GM12878 (cell line): ENCODE results near the gene ZCCHC8. TPM values are rescaled to one million over a fixed set of nuclear protein-coding genes. Genes with fewer than 3 reads are reported as not detected.

Experiments used
- ATAC-seq: fragments of 200-7000 bp; cut with Tn5 transposase; 3 replicates; pipeline ENCODE4 v1.9.1; 2020; ENCODE audit warnings: mild to moderate bottlenecking, moderate library complexity
- BruUV-seq: library from RNA; stranded (reverse); fragments of 400-500 nt; replicated peaks from 2 replicates; lab custom pipeline; 2021; lab: Mats Ljungman, UMichigan
- CTCF ChIA-PET: fragments of 300-600 bp; sonication (Branson Sonifier 250); formaldehyde crosslinking; extraction: SDS; loops from one replicate; lab custom pipeline; 2021; ENCODE audit warnings: inconsistent platforms; lab: Yijun Ruan, JAX
- POLR2A ChIA-PET: fragments of 350-600 bp; formaldehyde crosslinking; extraction: SDS; loops from one replicate; lab custom pipeline; 2021; ENCODE audit warnings: inconsistent platforms; lab: Charles Lee
- RAD21 ChIA-PET: fragments of 300-600 bp; sonication (Branson Sonifier 250); formaldehyde crosslinking; loops from one replicate; lab custom pipeline; 2023; ENCODE audit warnings: antibody characterized with exemption; ENCODE audit not compliant: unreplicated experiment; lab: Charles Lee
- SMC1A ChIA-PET: fragments of 300-600 bp; sonication (Branson Sonifier 250); formaldehyde crosslinking; loops from one replicate; lab custom pipeline; 2023; ENCODE audit not compliant: unreplicated experiment, uncharacterized antibody; lab: Charles Lee
- DNase-seq: peaks from one replicate; pipeline ENCODE4 v3.0.0-alpha.2; 2011; ENCODE audit warnings: low read depth, low spot score
- FAIRE-seq: peaks from 3 replicates; lab custom pipeline; 2011; peaks lifted over from hg19 to GRCh38; lab: Jason Lieb, UNC
- H2AFZ ChIP-seq: 2 replicates; pipeline ENCODE4 v1.6.0; 2011; ENCODE audit warnings: low read depth, low read length, control low read depth; ENCODE audit not compliant: control insufficient read depth
- H3K27ac ChIP-seq: 2 replicates; pipeline ENCODE4 v1.5.1; 2011; ENCODE audit warnings: control low read depth; ENCODE audit not compliant: control insufficient read depth, insufficient read depth
- H3K27me3 ChIP-seq, 2 experiments: replicated peaks in 1 of 2; 2 replicates each; pipeline versions ENCODE4 v1.6.0 to v1.6.1; 2011; ENCODE audit warnings: low read length in 1 of 2; ENCODE audit not compliant: control insufficient read depth in 2 of 2, insufficient read depth in 2 of 2
- H3K36me3 ChIP-seq, 2 experiments: 2 replicates each; pipeline ENCODE4 v1.5.1; 2011; ENCODE audit warnings: low read length in 1 of 2; ENCODE audit not compliant: control insufficient read depth in 2 of 2, insufficient read depth in 2 of 2
- H3K4me1 ChIP-seq: 2 replicates; pipeline ENCODE4 v1.6.1; 2011; ENCODE audit warnings: mild to moderate bottlenecking, low read length, moderate library complexity, mixed read lengths; ENCODE audit not compliant: control insufficient read depth, insufficient read depth
- H3K4me2 ChIP-seq: 2 replicates; pipeline ENCODE4 v1.6.0; 2011; ENCODE audit warnings: control low read depth; ENCODE audit not compliant: control insufficient read depth, insufficient read depth
- H3K4me3 ChIP-seq: fragments of 200-600 bp; sonication (generic); 2 replicates; pipeline ENCODE4 v1.5.1; 2016
- H3K79me2 ChIP-seq: 2 replicates; pipeline ENCODE4 v1.6.0; 2011; ENCODE audit warnings: low read length; ENCODE audit not compliant: control insufficient read depth, insufficient read depth
- H3K9ac ChIP-seq: 2 replicates; pipeline ENCODE4 v1.8.0; 2011; ENCODE audit warnings: low read length, control low read depth, mixed read lengths; ENCODE audit not compliant: control insufficient read depth, insufficient read depth
- H3K9me3 ChIP-seq: replicated peaks from 3 replicates; pipeline ENCODE4 v1.5.1; 2011; ENCODE audit warnings: mild to moderate bottlenecking, low read length; ENCODE audit not compliant: control insufficient read depth, insufficient read depth
- H4K20me1 ChIP-seq: 2 replicates; pipeline ENCODE4 v1.6.0; 2011; ENCODE audit not compliant: control insufficient read depth, insufficient read depth
- ATF7 ChIP-seq: fragments of 450-650 bp; IDR thresholded peaks from 2 replicates; pipeline ENCODE4 v1.6.1; 2016; ENCODE audit warnings: low read depth, mild to moderate bottlenecking
- BCL11A ChIP-seq: IDR thresholded peaks from 2 replicates; pipeline ENCODE4 v1.6.1; 2011; ENCODE audit warnings: low read depth, low read length
- CBFB ChIP-seq: IDR thresholded peaks from 2 replicates; pipeline ENCODE4 v1.6.1; 2016; ENCODE audit warnings: antibody characterized with exemption, low read depth
- EGR1 ChIP-seq, 2 experiments: IDR thresholded peaks; 1 replicate in 1 of 2; 2 replicates in 1 of 2; pipeline ENCODE4 v1.6.1; 2011 to 2012; ENCODE audit warnings: low read depth in 2 of 2, low read length in 2 of 2, borderline replicate concordance in 1 of 2, mild to moderate bottlenecking in 1 of 2, moderate library complexity in 1 of 2
- GATAD2B ChIP-seq: fragments of 450-650 bp; conservative IDR thresholded peaks from 2 replicates; pipeline ENCODE4 v1.6.1; 2017; ENCODE audit warnings: low read depth, mild to moderate bottlenecking, moderate library complexity
- HDAC2 ChIP-seq: fragments of 200-600 bp; sonication (generic); IDR thresholded peaks from 2 replicates; pipeline ENCODE4 v1.6.1; 2017
- MEF2A ChIP-seq: IDR thresholded peaks from 2 replicates; pipeline ENCODE4 v1.6.1; 2011; ENCODE audit warnings: low read depth, mild to moderate bottlenecking, low read length, moderate library complexity; ENCODE audit not compliant: insufficient read depth
- MEF2B ChIP-seq: fragments of 450-650 bp; IDR thresholded peaks from 2 replicates; pipeline ENCODE4 v1.6.1; 2018; ENCODE audit warnings: mild to moderate bottlenecking, moderate library complexity; ENCODE audit not compliant: partially characterized antibody, poor library complexity, severe bottlenecking
- MLLT1 ChIP-seq: fragments of 450-650 bp; IDR thresholded peaks from 2 replicates; pipeline ENCODE4 v1.6.1; 2016; ENCODE audit warnings: mild to moderate bottlenecking
- MTA2 ChIP-seq: fragments of 450-650 bp; IDR thresholded peaks from 2 replicates; pipeline ENCODE4 v1.6.1; 2016; ENCODE audit warnings: low read depth, mild to moderate bottlenecking, moderate library complexity
- MYB ChIP-seq: fragments of 150-350 bp; IDR thresholded peaks from 2 replicates; pipeline ENCODE4 v1.6.1; 2014; ENCODE audit warnings: mild to moderate bottlenecking, low read depth, low read length, borderline replicate concordance
- NBN ChIP-seq: fragments of 450-650 bp; IDR thresholded peaks from 2 replicates; pipeline ENCODE4 v1.6.1; 2016
- PAX5 ChIP-seq: IDR thresholded peaks from 2 replicates; pipeline ENCODE4 v1.6.1; 2011; ENCODE audit warnings: low read depth, low read length, borderline replicate concordance
- POLR2AphosphoS2 ChIP-seq: IDR thresholded peaks from 2 replicates; pipeline ENCODE4 v1.6.1; 2011; ENCODE audit warnings: low read depth, mild to moderate bottlenecking, low read length, improper control_type of control experiment, moderate library complexity
- RUNX3 ChIP-seq: IDR thresholded peaks from 2 replicates; pipeline ENCODE4 v1.6.1; 2012; ENCODE audit warnings: low read length, inconsistent platforms
- SMARCA5 ChIP-seq: fragments of 450-650 bp; IDR thresholded peaks from 2 replicates; pipeline ENCODE4 v1.6.1; 2017; ENCODE audit warnings: mild to moderate bottlenecking
- TAF1 ChIP-seq: IDR thresholded peaks from 2 replicates; pipeline ENCODE4 v1.6.1; 2011; ENCODE audit warnings: mild to moderate bottlenecking, low read depth, low read length, borderline replicate concordance
- WRNIP1 ChIP-seq: IDR thresholded peaks from 2 replicates; pipeline ENCODE4 v1.6.1; 2011; ENCODE audit warnings: low read depth, low read length, improper control_type of control experiment, borderline replicate concordance
- ZNF217 ChIP-seq: fragments of 450-650 bp; IDR thresholded peaks from 2 replicates; pipeline ENCODE4 v1.6.1; 2017; ENCODE audit warnings: antibody characterized with exemption, mild to moderate bottlenecking
- ZNF24 ChIP-seq: fragments of 450-650 bp; IDR thresholded peaks from 2 replicates; pipeline ENCODE4 v1.6.1; 2017; ENCODE audit warnings: antibody characterized with exemption, mild to moderate bottlenecking
- ZNF592 ChIP-seq: fragments of 450-650 bp; IDR thresholded peaks from 2 replicates; pipeline ENCODE4 v1.6.1; 2017; ENCODE audit warnings: mild to moderate bottlenecking, moderate library complexity
- WGBS: methylation state at CpG from one replicate; pipeline ENCODE4 v1.1.6; 2016; ENCODE audit warnings: low lambda C conversion rate; ENCODE audit not compliant: insufficient replicate concordance, insufficient coverage; ENCODE audit errors: missing lambda C conversion rate; 5-methylcytosine and 5-hydroxymethylcytosine counted together
- in situ Hi-C: fragments of 300-500 bp; cut with MboI; formaldehyde crosslinking; loops from 9 replicates; pipeline ENCODE4 v1.14.3; 2018; ENCODE audit warnings: mixed read lengths
- intact Hi-C: fragments of 100-400 bp; cut with micrococcal nuclease; formaldehyde crosslinking; loops from one replicate; pipeline ENCODE4 v1.14.2; 2022; ENCODE audit not compliant: unreplicated experiment
- polyA plus RNA-seq, 11 experiments: library from polyadenylated mRNA; depleted of rRNA in 4 of 11; unstranded in 6 of 11; stranded (reverse) in 5 of 11; fragments of >200 nt; fragmentation: Nextera tagmentation in 4 of 11; fragmentation: Illumina TruSeq in 1 of 11; extraction: Ambion mirVana in 4 of 11; extraction: Trizol in 1 of 11; gene quantifications; 1 replicate in 1 of 11; 2 replicates in 10 of 11; pipeline versions ENCODE4 v1.2.1 to v1.2.3, GENCODE V29; 2011 to 2016; ENCODE audit warnings: inconsistent platforms in 2 of 11, missing spikeins in 2 of 11, low read depth in 1 of 11
- total RNA-seq, 4 experiments: library from RNA; depleted of rRNA in 3 of 4; stranded (reverse); fragments of >200 nt in 3 of 4; fragmentation: Illumina TruSeq in 1 of 4; extraction: Trizol in 1 of 4; gene quantifications; 2 replicates each; pipeline versions ENCODE4 v1.2.1 to v1.2.3, GENCODE V29; 2013 to 2021

The ZCCHC8 gene
- total and polyA plus RNA-seq, 10 of the 15 experiments (the other 5 are each of a cell fraction or from before 2014, with no cell fraction given): 8.8 to 34.8 (median 21.7) TPM

GRCh38 chr12:122544537-122544936 is 43.8 kb upstream of the ZCCHC8 start:
- BruUV-seq: no TSS peak
- ChIA-PET POLR2A (interaction anchor here (0.8 to 1.1 kb wide), 2 partner anchors 9 to 44 kb away, joined by 4 read pairs; partner anchors contain the start of gene ZCCHC8), CTCF (interaction anchor here (0.7 to 1.0 kb wide), 3 partner anchors 71 to 145 kb away, joined by 3 to 4 read pairs (median 4); no protein-coding TSS in a partner anchor), SMC1A (interaction anchor here (1.1 to 2.6 kb wide), 3 partner anchors 15 to 71 kb away, joined by 3 to 9 read pairs (median 5); partner anchors contain the start of gene ZCCHC8), RAD21 (interaction anchor here (1.2 to 1.4 kb wide), 2 partner anchors 15 to 44 kb away, joined by 4 to 6 read pairs; partner anchors contain the start of gene ZCCHC8)
- peak overlapping the region; percentile 76 for H3K27ac ChIP-seq
- FAIRE-seq: no peak
- peak overlapping the region; percentile 68 for H3K4me2 ChIP-seq
- WGBS: 38% methylated on average over 2 of the region's 2 CpGs
- peak overlapping the region; percentile 51 for H2AFZ ChIP-seq
- in situ Hi-C loops (no loop called here), intact Hi-C loops (no loop called here)
- H3K27me3 ChIP-seq: no peaks in the 10 kb centered on the region
- peak; percentile 82 for ATAC-seq
- H3K79me2 ChIP-seq: no peaks in the 10 kb centered on the region; the same call in 1 of the 2 replicates
- peaks cover 0 to 14% of the 10 kb centered on the region in 2 experiments; a peak in 3 of 4 replicates for H3K36me3 ChIP-seq
- H3K4me3 ChIP-seq: peak overlapping the region; percentile 27; the same call in 1 of the 2 replicates
- H3K9me3 ChIP-seq: no peaks in the 10 kb centered on the region
- no peaks in the 10 kb centered on the region for H4K20me1 ChIP-seq
- no peak overlapping the region for H3K9ac ChIP-seq
- peaks cover 18% of the 10 kb centered on the region for H3K4me1 ChIP-seq
- no peak for DNase-seq
- TF ChIP-seq TAF1 (no peak), MLLT1 (0 out of 2 replicates have a peak, but pooled peaks have one; percentile 38), ZNF217 (peak; percentile 62), ZNF592 (no peak), WRNIP1 (no peak), POLR2AphosphoS2 (no peak), GATAD2B (no peak), HDAC2 (no peak), CBFB (0 out of 2 replicates have a peak, but pooled peaks have one; percentile 42), ATF7 (no peak), ZNF24 (0 out of 2 replicates have a peak, but pooled peaks have one; percentile 15), RUNX3 (peak; percentile 90), MTA2 (0 out of 2 replicates have a peak, but pooled peaks have one; percentile 33), MEF2A (0 out of 2 replicates have a peak, but pooled peaks have one; percentile 11), MEF2B (peak; percentile 12), PAX5 (no peak), MYB (no peak), SMARCA5 (peak; percentile 95), NBN (0 out of 2 replicates have a peak, but pooled peaks have one; percentile 50), BCL11A (no peak), EGR1 (IDR thresholded peaks at IDR 0.05; ENCODE audit: borderline replicate concordance in 1 of 2, low read depth in 2 of 2, low read length in 2 of 2) (no peak)
